PC-3 (cell line): ENCODE measurements around the gene MRPL14.

ENCODE experiments used
- EZH2 ChIP-seq: fragments of 300-600 bp; sonication (generic); IDR thresholded peaks from one replicate; pipeline ENCODE4 v1.6.1; 2017; ENCODE audit warnings: antibody characterized with exemption, mild to moderate bottlenecking, low read length; ENCODE audit not compliant: unreplicated experiment
- TF ChIP-seq, protein P1 (sequence below): fragments of 300-600 bp; sonication (generic); conservative IDR thresholded peaks from 2 replicates; pipeline ENCODE4 v1.5.1; 2017; ENCODE audit warnings: antibody characterized with exemption, low read depth, mild to moderate bottlenecking, low read length

DNA sequence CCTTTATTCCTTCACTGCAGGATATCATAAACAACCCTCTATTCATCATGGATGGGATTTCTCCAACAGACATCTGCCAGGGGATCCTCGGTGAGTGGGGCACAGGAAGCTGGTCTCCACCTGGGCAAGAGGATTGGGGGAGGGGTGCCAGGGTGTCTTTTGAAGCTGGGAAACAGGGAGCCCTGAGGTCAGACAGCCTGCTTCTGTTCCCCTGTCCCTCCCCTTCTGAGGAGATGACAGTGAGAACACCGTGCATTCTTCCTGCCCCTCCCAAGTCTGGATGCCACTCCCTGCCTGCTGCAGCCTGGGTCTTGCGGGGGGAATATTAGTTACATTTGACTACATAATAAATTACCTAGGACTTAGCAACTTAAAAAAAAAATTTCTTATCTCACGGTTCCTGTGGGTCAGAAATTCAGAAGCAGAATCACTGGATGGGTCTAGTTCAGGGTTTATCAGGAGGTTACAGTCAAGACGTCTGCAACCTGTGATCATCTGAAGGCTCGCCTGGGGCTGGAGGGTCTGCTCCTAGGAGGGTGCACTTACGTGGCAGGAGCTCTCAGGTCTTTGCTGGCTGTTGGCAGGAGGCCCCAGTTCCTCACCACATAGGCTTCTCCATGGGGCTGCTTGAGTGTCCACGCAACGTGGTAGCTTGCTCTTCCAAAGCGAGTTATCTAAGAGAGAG, 42.8 kb upstream of the MRPL14 start:
- TF ChIP-seq, protein P1, sequence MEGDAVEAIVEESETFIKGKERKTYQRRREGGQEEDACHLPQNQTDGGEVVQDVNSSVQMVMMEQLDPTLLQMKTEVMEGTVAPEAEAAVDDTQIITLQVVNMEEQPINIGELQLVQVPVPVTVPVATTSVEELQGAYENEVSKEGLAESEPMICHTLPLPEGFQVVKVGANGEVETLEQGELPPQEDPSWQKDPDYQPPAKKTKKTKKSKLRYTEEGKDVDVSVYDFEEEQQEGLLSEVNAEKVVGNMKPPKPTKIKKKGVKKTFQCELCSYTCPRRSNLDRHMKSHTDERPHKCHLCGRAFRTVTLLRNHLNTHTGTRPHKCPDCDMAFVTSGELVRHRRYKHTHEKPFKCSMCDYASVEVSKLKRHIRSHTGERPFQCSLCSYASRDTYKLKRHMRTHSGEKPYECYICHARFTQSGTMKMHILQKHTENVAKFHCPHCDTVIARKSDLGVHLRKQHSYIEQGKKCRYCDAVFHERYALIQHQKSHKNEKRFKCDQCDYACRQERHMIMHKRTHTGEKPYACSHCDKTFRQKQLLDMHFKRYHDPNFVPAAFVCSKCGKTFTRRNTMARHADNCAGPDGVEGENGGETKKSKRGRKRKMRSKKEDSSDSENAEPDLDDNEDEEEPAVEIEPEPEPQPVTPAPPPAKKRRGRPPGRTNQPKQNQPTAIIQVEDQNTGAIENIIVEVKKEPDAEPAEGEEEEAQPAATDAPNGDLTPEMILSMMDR: no peak
- no peak for TF ChIP-seq EZH2
